Measurements from ENCODE around the gene TERB1. TPM values are rescaled to one million over a fixed set of nuclear protein-coding genes. Genes with fewer than 3 reads are reported as not detected.
A peak's percentile ranks its signal among the peaks of the same experiment; 100 is the strongest.

The TERB1 gene
- total and polyA plus RNA-seq, 2 of the 13 experiments (the other 11 are each of a cell fraction or from before 2014, with no cell fraction given) = not detected

- peak; percentile 70 for TF ChIP-seq ZBTB38 (CRISPR knock-in tag; IDR thresholded peaks at IDR 0.05)
- TF ChIP-seq NAIF1 (CRISPR knock-in tag; IDR thresholded peaks at IDR 0.05; ENCODE audit: borderline replicate concordance) = no peak
- peak; percentile 43; the same call in 1 of the 2 replicates for TF ChIP-seq PRMT3 (CRISPR knock-in tag; IDR thresholded peaks at IDR 0.05; ENCODE audit: borderline replicate concordance, low read depth)
- TF ChIP-seq, protein P1, sequence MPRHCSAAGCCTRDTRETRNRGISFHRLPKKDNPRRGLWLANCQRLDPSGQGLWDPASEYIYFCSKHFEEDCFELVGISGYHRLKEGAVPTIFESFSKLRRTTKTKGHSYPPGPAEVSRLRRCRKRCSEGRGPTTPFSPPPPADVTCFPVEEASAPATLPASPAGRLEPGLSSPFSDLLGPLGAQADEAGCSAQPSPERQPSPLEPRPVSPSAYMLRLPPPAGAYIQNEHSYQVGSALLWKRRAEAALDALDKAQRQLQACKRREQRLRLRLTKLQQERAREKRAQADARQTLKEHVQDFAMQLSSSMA (CRISPR knock-in tag; IDR thresholded peaks at IDR 0.05) = no peak
- TF ChIP-seq ATRX (CRISPR knock-in tag; IDR thresholded peaks at IDR 0.05; ENCODE audit: borderline replicate concordance) = no peak
- TF ChIP-seq ZNF574 (CRISPR knock-in tag; IDR thresholded peaks at IDR 0.05) = 0 out of 2 replicates have a peak, but pooled peaks have one; percentile 24
- peak; percentile 31; the same call in 1 of the 2 replicates for TF ChIP-seq KDM5B (CRISPR knock-in tag; IDR thresholded peaks at IDR 0.05; ENCODE audit: borderline replicate concordance)
- TF ChIP-seq, protein P2, sequence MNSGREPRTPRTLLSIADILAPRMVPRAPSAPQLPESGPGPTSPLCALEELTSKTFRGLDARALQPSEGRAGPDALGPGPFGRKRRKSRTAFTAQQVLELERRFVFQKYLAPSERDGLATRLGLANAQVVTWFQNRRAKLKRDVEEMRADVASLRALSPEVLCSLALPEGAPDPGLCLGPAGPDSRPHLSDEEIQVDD (CRISPR knock-in tag; IDR thresholded peaks at IDR 0.05; ENCODE audit: borderline replicate concordance) = no peak
- no peak for TF ChIP-seq ZNF577 (CRISPR knock-in tag; IDR thresholded peaks at IDR 0.05; ENCODE audit: borderline replicate concordance, low read depth)
- no peak for TF ChIP-seq FOXO1 (CRISPR knock-in tag; IDR thresholded peaks at IDR 0.05)
- no peak for TF ChIP-seq ZNF552 (CRISPR knock-in tag; IDR thresholded peaks at IDR 0.05; ENCODE audit: borderline replicate concordance)
- TF ChIP-seq TCF12 (IDR thresholded peaks at IDR 0.05) = no peak
- no peak for TF ChIP-seq TCF12 (CRISPR knock-in tag; IDR thresholded peaks at IDR 0.05)
- no peak for TF ChIP-seq KLF9 (CRISPR knock-in tag; IDR thresholded peaks at IDR 0.05; ENCODE audit: low read depth)
- TF ChIP-seq ZBTB4 (CRISPR knock-in tag; IDR thresholded peaks at IDR 0.05; ENCODE audit: borderline replicate concordance) = peak; percentile 28; the same call in 1 of the 2 replicates
- TF ChIP-seq TAF1 (CRISPR knock-in tag; IDR thresholded peaks at IDR 0.05) = no peak
- TF ChIP-seq ZNF317 (CRISPR knock-in tag; IDR thresholded peaks at IDR 0.05) = peak; percentile 90
- no peak for TF ChIP-seq ZNF629 (CRISPR knock-in tag; conservative IDR thresholded peaks at IDR 0.05)
- no peak for TF ChIP-seq HNF4G (IDR thresholded peaks at IDR 0.05; ENCODE audit: borderline replicate concordance, low read depth, low read length)
- TF ChIP-seq HNF4G (CRISPR knock-in tag; IDR thresholded peaks at IDR 0.05; ENCODE audit: borderline replicate concordance, low read depth) = no peak
- no peak for TF ChIP-seq ZNF354B (CRISPR knock-in tag; IDR thresholded peaks at IDR 0.05)
These were observed 84.2 kb downstream of the TERB1 start (continued) for GRCh38 chr16:66717112-66717675.
